Endothelial cell of umbilical vein (primary cell): ENCODE data around the gene TRAF3IP1. TPM values are rescaled to one million over a fixed set of nuclear protein-coding genes. Genes with fewer than 3 reads are reported as not detected.

Experiments used
- BruUV-seq: library from RNA; stranded (reverse); fragments of 400-500 nt; replicated peaks from 2 replicates; lab custom pipeline; 2021; lab: Mats Ljungman, UMichigan
- CTCF ChIA-PET: fragments of 300-600, 350-600 bp; sonication (Branson Sonifier 250); formaldehyde crosslinking; loops from one replicate; lab custom pipeline; 2021; ENCODE audit warnings: antibody characterized with exemption, inconsistent platforms; lab: Charles Lee
- POLR2A ChIA-PET: fragments of 300-600, 350-600 bp; sonication (Branson Sonifier 250); formaldehyde crosslinking; loops from one replicate; lab custom pipeline; 2021; ENCODE audit warnings: antibody characterized with exemption, inconsistent platforms; lab: Charles Lee
- DNase-seq: peaks from one replicate; pipeline ENCODE4 v3.0.0-alpha.2; 2011; ENCODE audit warnings: low read depth, low spot score
- FAIRE-seq: peaks from 2 replicates; lab custom pipeline; 2011; peaks lifted over from hg19 to GRCh38; lab: Jason Lieb, UNC
- H2AFZ ChIP-seq: 2 replicates; pipeline ENCODE4 v1.6.0; 2012; ENCODE audit warnings: low read depth, low read length, control low read depth, inconsistent platforms
- H3K27ac ChIP-seq: 2 replicates; pipeline ENCODE4 v1.5.1; 2011; ENCODE audit warnings: low read depth, mild to moderate bottlenecking, control low read depth, low read length, moderate library complexity; ENCODE audit not compliant: insufficient read depth
- H3K27me3 ChIP-seq, 2 experiments: 2 replicates each; pipeline versions ENCODE4 v1.6.0 to v1.6.1; 2011; ENCODE audit warnings: low read length in 2 of 2, mixed read lengths in 1 of 2; ENCODE audit not compliant: control insufficient read depth in 2 of 2, insufficient read depth in 2 of 2
- H3K36me3 ChIP-seq, 2 experiments: 2 replicates in 1 of 2; 3 replicates in 1 of 2; pipeline ENCODE4 v1.5.1; 2011; ENCODE audit warnings: low read length in 2 of 2, mild to moderate bottlenecking in 1 of 2, moderate library complexity in 1 of 2; ENCODE audit not compliant: control insufficient read depth in 2 of 2, insufficient read depth in 2 of 2; ENCODE audit errors: extremely low read depth in 1 of 2
- H3K4me1 ChIP-seq: 3 replicates; pipeline ENCODE4 v1.5.1; 2011; ENCODE audit warnings: mild to moderate bottlenecking, low read length; ENCODE audit not compliant: control insufficient read depth, insufficient read depth; ENCODE audit errors: extremely low read depth
- H3K4me2 ChIP-seq: 2 replicates; pipeline ENCODE4 v1.6.1; 2011; ENCODE audit warnings: low read length, control low read depth, mixed read lengths; ENCODE audit not compliant: insufficient read depth
- H3K4me3 ChIP-seq, 3 experiments: fragments of 200-600 bp in 1 of 3; sonication (generic), shearing (Covaris generic) in 1 of 3; replicated peaks in 1 of 3; 2 replicates each; pipeline ENCODE4 v1.5.1; 2011 to 2016; ENCODE audit warnings: control low read depth in 3 of 3, low read length in 3 of 3, mild to moderate bottlenecking in 2 of 3, inconsistent platforms in 1 of 3, low read depth in 1 of 3, moderate library complexity in 1 of 3; ENCODE audit not compliant: insufficient read depth in 1 of 3
- H3K79me2 ChIP-seq: 2 replicates; pipeline ENCODE4 v1.6.0; 2012; ENCODE audit warnings: low read length, inconsistent platforms; ENCODE audit not compliant: control insufficient read depth, insufficient read depth
- H3K9ac ChIP-seq: replicated peaks from 2 replicates; pipeline ENCODE3; 2011; ENCODE audit warnings: low read length, control low read depth; ENCODE audit not compliant: insufficient read depth; ENCODE audit errors: extremely low read depth
- H3K9me1 ChIP-seq: replicated peaks from 3 replicates; pipeline ENCODE4 v1.6.0; 2011; ENCODE audit warnings: mild to moderate bottlenecking, low read length; ENCODE audit not compliant: control insufficient read depth, insufficient read depth; ENCODE audit errors: extremely low read depth
- H3K9me3 ChIP-seq: replicated peaks from 2 replicates; pipeline ENCODE4 v1.5.1; 2012; ENCODE audit warnings: low read length, inconsistent platforms; ENCODE audit not compliant: control insufficient read depth, insufficient read depth
- H4K20me1 ChIP-seq: replicated peaks from 2 replicates; pipeline ENCODE3; 2011; ENCODE audit warnings: mild to moderate bottlenecking, low read length; ENCODE audit not compliant: control insufficient read depth, insufficient read depth; ENCODE audit errors: extremely low read depth
- EZH2 ChIP-seq: IDR thresholded peaks from 2 replicates; pipeline ENCODE4 v1.6.1; 2012; ENCODE audit warnings: borderline replicate concordance, low read depth, mild to moderate bottlenecking, moderate library complexity, low read length, inconsistent platforms; ENCODE audit not compliant: severe bottlenecking
- FOS ChIP-seq: IDR thresholded peaks from 2 replicates; pipeline ENCODE4 v1.6.1; 2011; ENCODE audit warnings: mild to moderate bottlenecking, low read length, moderate library complexity, borderline replicate concordance; ENCODE audit not compliant: insufficient read depth
- GATA2 ChIP-seq: IDR thresholded peaks from 2 replicates; pipeline ENCODE4 v1.7.0; 2011; ENCODE audit warnings: low read depth, mild to moderate bottlenecking, moderate library complexity, mixed read lengths, low read length; ENCODE audit not compliant: insufficient read length, insufficient read depth
- JUN ChIP-seq: IDR thresholded peaks from 2 replicates; pipeline ENCODE4 v1.6.1; 2011; ENCODE audit warnings: borderline replicate concordance, low read depth; ENCODE audit not compliant: insufficient read length, insufficient read depth
- MYC ChIP-seq: IDR thresholded peaks from one replicate; pipeline ENCODE4 v1.6.1; 2011; ENCODE audit warnings: mild to moderate bottlenecking, low read depth, low read length
- POLR2A ChIP-seq: IDR thresholded peaks from 2 replicates; pipeline ENCODE4 v1.6.1; 2012; ENCODE audit warnings: low read depth, mild to moderate bottlenecking, control low read depth, low read length
- POLR2AphosphoS5 ChIP-seq: IDR thresholded peaks from 2 replicates; pipeline ENCODE4 v1.6.1; 2012; ENCODE audit warnings: low read depth, mild to moderate bottlenecking, control low read depth, low read length, moderate library complexity; ENCODE audit not compliant: insufficient read depth
- dilution Hi-C: fragments of 300-500 bp; cut with MboI; formaldehyde crosslinking; loops from one replicate; pipeline ENCODE4 v1.15.0; 2019; ENCODE audit warnings: low sequenced_read_pairs; ENCODE audit not compliant: extremely low pct_ligation_motif_present
- intact Hi-C: fragments of 100-400 bp; cut with micrococcal nuclease; formaldehyde crosslinking; loops from one replicate; pipeline ENCODE4 v1.10.0; 2022
- polyA plus RNA-seq, 4 experiments: library from polyadenylated mRNA; depleted of rRNA in 3 of 4; stranded (reverse) in 3 of 4; unstranded in 1 of 4; fragments of >200 nt; gene quantifications; 2 replicates each; pipeline versions ENCODE4 v1.2.1 to v1.2.3, GENCODE V29; 2011 to 2012; ENCODE audit warnings: missing spikeins in 1 of 4
- total RNA-seq: library from RNA; stranded (reverse); gene quantifications from 2 replicates; pipeline ENCODE4 v1.2.3, GENCODE V29; 2021
- TF ChIP-seq, protein P1 (sequence below): IDR thresholded peaks from 2 replicates; pipeline ENCODE4 v1.6.1; 2011; ENCODE audit not compliant: insufficient read depth, insufficient read length
- TF ChIP-seq, protein P2 (sequence below), 2 donors: IDR thresholded peaks; 1 replicate in 1 of 2; 2 replicates in 1 of 2; pipeline ENCODE4 v1.5.1; 2011; ENCODE audit warnings: low read length in 2 of 2, mild to moderate bottlenecking in 2 of 2, moderate library complexity in 2 of 2, control low read depth in 1 of 2, inconsistent platforms in 1 of 2, low read depth in 1 of 2; ENCODE audit not compliant: insufficient read depth in 1 of 2; ENCODE audit errors: extremely low read depth in 1 of 2

TRAF3IP1 gene
- total and polyA plus RNA-seq, 2 donors (not counting 3 experiments of a cell fraction or from before 2014, with no cell fraction given), result 3.4 to 15.9 TPM

GRCh38 chr2:238280083-238280825, 40.1 kb upstream of the TRAF3IP1 start:
- TF ChIP-seq JUN (no peak), POLR2A (no peak), MYC (no peak), POLR2AphosphoS5 (no peak), GATA2 (no peak), FOS (no peak), EZH2 (no peak)
- TF ChIP-seq, protein P1, sequence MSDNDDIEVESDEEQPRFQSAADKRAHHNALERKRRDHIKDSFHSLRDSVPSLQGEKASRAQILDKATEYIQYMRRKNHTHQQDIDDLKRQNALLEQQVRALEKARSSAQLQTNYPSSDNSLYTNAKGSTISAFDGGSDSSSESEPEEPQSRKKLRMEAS, result no peak
- TF ChIP-seq, protein P2, sequence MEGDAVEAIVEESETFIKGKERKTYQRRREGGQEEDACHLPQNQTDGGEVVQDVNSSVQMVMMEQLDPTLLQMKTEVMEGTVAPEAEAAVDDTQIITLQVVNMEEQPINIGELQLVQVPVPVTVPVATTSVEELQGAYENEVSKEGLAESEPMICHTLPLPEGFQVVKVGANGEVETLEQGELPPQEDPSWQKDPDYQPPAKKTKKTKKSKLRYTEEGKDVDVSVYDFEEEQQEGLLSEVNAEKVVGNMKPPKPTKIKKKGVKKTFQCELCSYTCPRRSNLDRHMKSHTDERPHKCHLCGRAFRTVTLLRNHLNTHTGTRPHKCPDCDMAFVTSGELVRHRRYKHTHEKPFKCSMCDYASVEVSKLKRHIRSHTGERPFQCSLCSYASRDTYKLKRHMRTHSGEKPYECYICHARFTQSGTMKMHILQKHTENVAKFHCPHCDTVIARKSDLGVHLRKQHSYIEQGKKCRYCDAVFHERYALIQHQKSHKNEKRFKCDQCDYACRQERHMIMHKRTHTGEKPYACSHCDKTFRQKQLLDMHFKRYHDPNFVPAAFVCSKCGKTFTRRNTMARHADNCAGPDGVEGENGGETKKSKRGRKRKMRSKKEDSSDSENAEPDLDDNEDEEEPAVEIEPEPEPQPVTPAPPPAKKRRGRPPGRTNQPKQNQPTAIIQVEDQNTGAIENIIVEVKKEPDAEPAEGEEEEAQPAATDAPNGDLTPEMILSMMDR (IDR thresholded peaks at IDR 0.05; ENCODE audit: extremely low read depth in 1 of 2, insufficient read depth in 1 of 2, low read depth in 1 of 2, low read length in 2 of 2), result no peak

More at GRCh38 chr2:238280083-238280825, 40.1 kb upstream of the TRAF3IP1 start:
- POLR2A ChIA-PET, result no interaction called here
- Histone ChIP-seq H3K27ac (no peak overlapping the region), H3K9ac (no peak overlapping the region), H4K20me1 (no peaks in the 10 kb centered on the region), H3K9me3 (no peaks in the 10 kb centered on the region), H3K4me1 (no peaks in the 10 kb centered on the region), H3K27me3 (no peaks in the 10 kb centered on the region), H3K4me3 (no peak overlapping the region), H3K79me2 (no peaks in the 10 kb centered on the region), H2AFZ (no peak overlapping the region), H3K9me1 (no peaks in the 10 kb centered on the region), H3K36me3 (peaks cover 0 to 2% of the 10 kb centered on the region in 2 experiments), H3K4me2 (no peak overlapping the region)
- no TSS peak for BruUV-seq
- DNase-seq, result no peak
- CTCF ChIA-PET, result interaction anchor here (2.6 kb wide), 1 partner anchor 17 kb away, joined by 9 read pairs; no protein-coding TSS in a partner anchor
- intact Hi-C loops (no loop called here), dilution Hi-C loops (no loop called here)
- no peak for FAIRE-seq
